GM19463 (cell line): ENCODE measurements around the gene LHX3.
"Not testable (repeated sequence)": the region's sequence is repeated elsewhere in the genome, so short reads cannot be mapped to it uniquely, and the experiment has no call there.

Experiments used
- ATAC-seq: cut with Tn5 transposase; IDR thresholded peaks from one replicate; pipeline ENCODE4 v1.9.1; 2021; ENCODE audit warnings: mild to moderate bottlenecking, moderate library complexity; ENCODE audit not compliant: unreplicated experiment

The LHX3 gene

GRCh38 chr9:136242248-136242647 is 37.3 kb upstream of the LHX3 start:
- no peak for ATAC-seq

GRCh38 chr9:136241542-136241941 is 36.6 kb upstream of the LHX3 start:
- no peak for ATAC-seq

GRCh38 chr9:136240941-136241340 is 36.0 kb upstream of the LHX3 start:
- no peak for ATAC-seq

GRCh38 chr9:136239983-136240330 is 35.0 kb upstream of the LHX3 start:
- ATAC-seq = no peak

- ATAC-seq = no peak
Observed at GRCh38 chr9:136239135-136239982, 34.4 kb upstream of the LHX3 start.

- ATAC-seq = no peak
Observed at GRCh38 chr9:136238342-136238732, 33.4 kb upstream of the LHX3 start.

- no peak for ATAC-seq
Observed at GRCh38 chr9:136237486-136238341, 32.8 kb upstream of the LHX3 start.

GRCh38 chr9:136236471-136237410 is 31.8 kb upstream of the LHX3 start:
- not testable (repeated sequence) for ATAC-seq

GRCh38 chr9:136235709-136236455 is 31.0 kb upstream of the LHX3 start:
- ATAC-seq = no peak

- no peak for ATAC-seq
Observed at GRCh38 chr9:136235171-136235570, 30.2 kb upstream of the LHX3 start.

GRCh38 chr9:136234597-136234996 is 29.7 kb upstream of the LHX3 start:
- ATAC-seq = no peak

GRCh38 chr9:136233868-136234267 is 28.9 kb upstream of the LHX3 start:
- no peak for ATAC-seq

GRCh38 chr9:136233411-136233810 is 28.5 kb upstream of the LHX3 start:
- ATAC-seq = no peak

- no peak for ATAC-seq
Observed at GRCh38 chr9:136232969-136233368, 28.0 kb upstream of the LHX3 start.

- ATAC-seq = no peak
Observed at GRCh38 chr9:136231478-136232297, 26.8 kb upstream of the LHX3 start.

GRCh38 chr9:136230773-136231172 is 25.8 kb upstream of the LHX3 start:
- ATAC-seq = no peak

- no peak for ATAC-seq
Observed at GRCh38 chr9:136230365-136230764, 25.4 kb upstream of the LHX3 start.

- no peak for ATAC-seq
Observed at GRCh38 chr9:136229096-136230065, 24.5 kb upstream of the LHX3 start.
